Gastrocnemius medialis (tissue), 4 donors: ENCODE results near the gene KCNC1. TPM values are rescaled to one million over a fixed set of nuclear protein-coding genes. Genes with fewer than 3 reads are reported as not detected.

Experiments
- ATAC-seq, 2 donors: fragments of 150-250 bp; one replicate each; pipeline ENCODE4 v1.9.1; 2016
- DNase-seq, 2 donors: peaks; one replicate each; pipeline ENCODE4 v3.0.0-alpha.2; 2019
- H3K27ac ChIP-seq, 4 donors: fragments of 200-600 bp; sonication (generic); 1 replicate in 1 of 4; 2 replicates in 3 of 4; pipeline ENCODE4 v1.5.1; 2016 to 2018; ENCODE audit warnings: mild to moderate bottlenecking in 2 of 4, moderate library complexity in 1 of 4
- H3K27me3 ChIP-seq, 3 donors: fragments of 200-600 bp; sonication (generic) in 2 of 3; 1 replicate in 1 of 3; 2 replicates in 2 of 3; pipeline versions ENCODE4 v1.5.1 to v1.6.0; 2016 to 2019; ENCODE audit warnings: mild to moderate bottlenecking in 1 of 3, moderate library complexity in 1 of 3
- H3K36me3 ChIP-seq, 2 donors: fragments of 200-600 bp; sonication (generic) in 1 of 2; one replicate each; pipeline ENCODE4 v1.5.1; 2017 to 2018
- H3K4me1 ChIP-seq, 2 donors: fragments of 200-600 bp; sonication (generic) in 1 of 2; one replicate each; pipeline ENCODE4 v1.5.1; 2016 to 2017; ENCODE audit warnings: mild to moderate bottlenecking in 2 of 2
- H3K4me3 ChIP-seq, 4 donors: fragments of 200-600 bp; sonication (generic) in 3 of 4; 1 replicate in 1 of 4; 2 replicates in 3 of 4; pipeline ENCODE4 v1.5.1; 2016 to 2019; ENCODE audit warnings: mild to moderate bottlenecking in 2 of 4
- H3K9me3 ChIP-seq, 3 donors: fragments of 200-600 bp; sonication (generic) in 2 of 3; 1 replicate in 1 of 3; 2 replicates in 2 of 3; pipeline ENCODE4 v1.5.1; 2016 to 2019
- POLR2A ChIP-seq, 2 donors: fragments of 450-650 bp; IDR thresholded peaks; one replicate each; pipeline ENCODE4 v1.6.1; 2017; ENCODE audit warnings: antibody characterized with exemption in 2 of 2, mild to moderate bottlenecking in 2 of 2, moderate library complexity in 2 of 2
- in situ Hi-C, 4 donors: fragments of 200-750 bp; cut with MboI; loops; one replicate each; pipeline versions ENCODE4 v1.15.0 to v1.8.0; 2017; ENCODE audit warnings: low sequenced_read_pairs in 4 of 4
- intact Hi-C: fragments of 100-400 bp; cut with DNase I; formaldehyde crosslinking; loops from one replicate; pipeline ENCODE4 v1.15.1; 2023; ENCODE audit warnings: low total_unique reads
- total RNA-seq, 4 donors: library from RNA; depleted of rRNA; stranded (reverse); fragments of >200 nt; gene quantifications; one replicate each; pipeline versions ENCODE4 v1.1.0 to v1.2.3, GENCODE V29; 2016
- TF ChIP-seq, protein P1 (sequence below), 5 experiments: fragments of 450-650 bp in 3 of 5; fragments of 200-600 bp in 2 of 5; sonication (generic) in 2 of 5; IDR thresholded peaks in 4 of 5; conservative IDR thresholded peaks in 1 of 5; 1 replicate in 4 of 5; 2 replicates in 1 of 5; pipeline ENCODE4 v1.5.1; 2016 to 2019; ENCODE audit warnings: antibody characterized with exemption in 5 of 5, mild to moderate bottlenecking in 3 of 5, moderate library complexity in 3 of 5

The KCNC1 gene
- total RNA-seq, 4 donors from 2014 or later: 0.03 to 0.53 (median 0.15) TPM

DNA sequence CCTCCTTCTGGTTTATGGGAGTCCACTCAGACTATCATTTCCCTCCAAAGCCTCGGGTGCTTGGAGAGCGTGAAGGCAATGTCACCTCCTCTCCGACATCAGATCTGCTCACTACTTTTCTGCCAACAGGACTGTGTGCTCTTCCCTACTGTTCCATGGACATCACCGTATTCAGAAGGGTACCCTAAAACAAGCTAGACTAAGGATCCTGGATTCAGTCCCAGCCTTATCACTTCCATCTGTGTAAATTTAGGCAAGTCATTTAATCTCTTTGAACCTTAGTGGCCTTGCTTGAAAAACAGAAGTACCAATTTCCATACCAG lies 78.2 kb downstream of the KCNC1 start:
- intact Hi-C loops: no loop called here
- peak; percentile 54 to 55 for ATAC-seq

DNA sequence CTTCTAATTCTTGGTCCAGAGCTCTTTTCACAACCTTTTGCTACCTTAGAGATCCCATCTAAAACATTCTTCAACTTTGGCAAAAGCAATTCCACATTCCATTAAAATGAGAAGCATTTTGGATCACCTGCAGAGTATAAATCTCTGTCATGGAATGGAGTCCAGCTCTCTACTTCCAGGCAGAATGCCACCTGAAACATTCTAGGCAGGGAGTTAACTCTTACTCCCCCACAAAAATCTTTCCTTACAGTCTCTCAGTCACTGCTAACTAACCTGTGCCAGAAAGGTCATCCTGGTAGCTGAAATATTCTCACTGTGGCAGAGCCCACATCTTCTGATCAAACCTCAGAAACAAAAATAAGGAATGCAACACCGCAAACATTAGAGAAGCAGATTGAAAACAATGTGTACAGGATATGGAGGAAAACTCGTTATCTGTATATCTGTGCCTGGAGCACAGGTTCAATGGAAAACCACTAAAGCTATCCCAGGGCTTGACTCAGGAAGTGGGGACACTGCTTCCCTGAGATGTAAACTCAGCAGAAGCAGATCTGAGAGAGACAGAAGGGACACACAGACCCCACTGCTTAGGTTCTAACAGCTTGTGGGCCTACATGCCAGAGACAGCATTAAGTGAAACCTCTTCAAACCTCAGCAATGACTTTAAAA lies 78.9 kb downstream of the KCNC1 start:
- in situ Hi-C loops (no loop called here), intact Hi-C loops (no loop called here)
- Histone ChIP-seq H3K9me3 (no peaks in the 10 kb centered on the region), H3K36me3 (no peaks in the 10 kb centered on the region), H3K27ac (peak overlapping the region; percentile 59 to 66 (median 62)), H3K4me3 (no peak overlapping the region), H3K4me1 (peaks cover 39 to 46% of the 10 kb centered on the region in 2 donors), H3K27me3 (no peaks in the 10 kb centered on the region)
- peak; percentile 37 to 74 for ATAC-seq
- no peak for DNase-seq
- TF ChIP-seq, protein P1, sequence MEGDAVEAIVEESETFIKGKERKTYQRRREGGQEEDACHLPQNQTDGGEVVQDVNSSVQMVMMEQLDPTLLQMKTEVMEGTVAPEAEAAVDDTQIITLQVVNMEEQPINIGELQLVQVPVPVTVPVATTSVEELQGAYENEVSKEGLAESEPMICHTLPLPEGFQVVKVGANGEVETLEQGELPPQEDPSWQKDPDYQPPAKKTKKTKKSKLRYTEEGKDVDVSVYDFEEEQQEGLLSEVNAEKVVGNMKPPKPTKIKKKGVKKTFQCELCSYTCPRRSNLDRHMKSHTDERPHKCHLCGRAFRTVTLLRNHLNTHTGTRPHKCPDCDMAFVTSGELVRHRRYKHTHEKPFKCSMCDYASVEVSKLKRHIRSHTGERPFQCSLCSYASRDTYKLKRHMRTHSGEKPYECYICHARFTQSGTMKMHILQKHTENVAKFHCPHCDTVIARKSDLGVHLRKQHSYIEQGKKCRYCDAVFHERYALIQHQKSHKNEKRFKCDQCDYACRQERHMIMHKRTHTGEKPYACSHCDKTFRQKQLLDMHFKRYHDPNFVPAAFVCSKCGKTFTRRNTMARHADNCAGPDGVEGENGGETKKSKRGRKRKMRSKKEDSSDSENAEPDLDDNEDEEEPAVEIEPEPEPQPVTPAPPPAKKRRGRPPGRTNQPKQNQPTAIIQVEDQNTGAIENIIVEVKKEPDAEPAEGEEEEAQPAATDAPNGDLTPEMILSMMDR (IDR thresholded peaks at IDR 0.05 in 4 of 5, conservative IDR thresholded peaks at IDR 0.05 in 1 of 5): no peak
- TF ChIP-seq POLR2A (IDR thresholded peaks at IDR 0.05): no peak

More for the DNA sequence above, 78.2 kb downstream of the KCNC1 start:
- no peaks in the 10 kb centered on the region for H3K27me3 ChIP-seq
- peak overlapping the region; percentile 59 to 66 (median 62) for H3K27ac ChIP-seq
- TF ChIP-seq POLR2A (IDR thresholded peaks at IDR 0.05): no peak
- TF ChIP-seq, protein P1 (IDR thresholded peaks at IDR 0.05 in 4 of 5, conservative IDR thresholded peaks at IDR 0.05 in 1 of 5): no peak
- H3K36me3 ChIP-seq: no peaks in the 10 kb centered on the region
- DNase-seq: no peak
- H3K4me3 ChIP-seq: no peak overlapping the region
- H3K4me1 ChIP-seq: peaks cover 39 to 46% of the 10 kb centered on the region in 2 donors
- H3K9me3 ChIP-seq: no peaks in the 10 kb centered on the region
- in situ Hi-C loops: no loop called here

DNA sequence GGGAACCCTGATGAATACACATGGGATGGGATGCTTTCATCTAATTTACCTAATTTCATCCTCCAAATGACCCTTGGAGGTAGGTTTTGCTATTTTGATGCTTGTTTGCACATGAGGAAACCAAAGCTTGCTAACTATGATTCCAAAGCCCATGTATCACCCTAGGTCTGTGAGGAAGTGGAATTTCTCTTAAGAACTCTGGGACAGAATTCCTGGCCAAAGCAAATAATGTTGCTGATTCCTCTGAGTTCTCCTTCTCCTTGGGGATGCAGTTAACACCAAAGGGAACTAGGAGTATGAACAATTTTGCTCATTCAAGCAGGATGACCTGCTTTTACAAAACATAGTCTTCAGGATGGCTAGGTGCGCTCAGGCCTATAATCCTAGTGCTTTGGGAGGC lies 80.0 kb downstream of the KCNC1 start:
- intact Hi-C loops: no loop called here
- in situ Hi-C loops: no loop called here
- TF ChIP-seq, protein P1 (IDR thresholded peaks at IDR 0.05 in 4 of 5, conservative IDR thresholded peaks at IDR 0.05 in 1 of 5): no peak
- TF ChIP-seq POLR2A (IDR thresholded peaks at IDR 0.05): no peak
- Histone ChIP-seq H3K4me1 (peaks cover 39 to 46% of the 10 kb centered on the region in 2 donors), H3K36me3 (no peaks in the 10 kb centered on the region), H3K27me3 (no peaks in the 10 kb centered on the region), H3K27ac (no peak overlapping the region), H3K4me3 (no peak overlapping the region), H3K9me3 (no peaks in the 10 kb centered on the region)
- ATAC-seq: no peak
- DNase-seq: no peak

DNA sequence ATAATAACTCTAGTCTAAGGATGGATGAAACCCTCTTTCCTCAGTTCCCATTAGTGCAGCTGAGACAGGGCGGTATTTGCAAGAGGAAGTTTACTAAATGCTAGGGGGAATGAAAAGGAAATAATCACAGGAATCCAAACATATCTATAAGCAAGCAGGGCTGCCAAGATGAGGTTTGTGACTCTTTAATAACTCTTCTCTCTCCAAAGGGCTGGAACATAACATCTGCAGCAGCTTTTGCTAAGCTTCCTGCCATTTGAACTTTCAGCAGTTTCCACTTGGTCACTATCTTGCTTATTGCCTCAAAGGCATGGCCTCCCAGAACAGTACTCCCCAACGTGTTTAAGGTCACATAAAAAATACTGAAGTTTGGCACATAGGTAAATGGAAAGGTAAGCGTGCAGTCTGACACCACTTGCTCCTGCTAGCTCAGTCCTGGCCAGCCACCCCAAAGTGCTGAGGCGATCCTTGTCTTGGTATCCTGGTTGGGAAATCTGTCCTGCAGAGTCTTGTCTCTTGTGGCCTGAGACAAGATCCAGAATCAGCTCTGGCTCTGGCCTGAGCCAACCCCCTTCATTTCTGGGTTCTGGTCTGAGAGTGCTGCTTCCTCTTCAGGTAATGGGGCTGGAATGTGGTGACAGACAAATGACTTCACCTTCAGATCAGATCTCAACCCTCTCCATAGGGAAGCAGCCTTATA lies 81.8 kb downstream of the KCNC1 start:
- no peak overlapping the region for H3K27ac ChIP-seq
- no peak for TF ChIP-seq POLR2A (IDR thresholded peaks at IDR 0.05)
- TF ChIP-seq, protein P1 (IDR thresholded peaks at IDR 0.05 in 4 of 5, conservative IDR thresholded peaks at IDR 0.05 in 1 of 5): no peak
- no peaks in the 10 kb centered on the region for H3K36me3 ChIP-seq
- ATAC-seq: no peak
- in situ Hi-C loops (no loop called here), intact Hi-C loops (no loop called here)
- no peak for DNase-seq
- peaks cover 26 to 34% of the 10 kb centered on the region in 2 donors for H3K4me1 ChIP-seq
- no peaks in the 10 kb centered on the region for H3K9me3 ChIP-seq
- no peaks in the 10 kb centered on the region for H3K27me3 ChIP-seq
- H3K4me3 ChIP-seq: no peak overlapping the region
